Astrocyte of the spinal cord (primary cell): ENCODE measurements around the gene AMBP.

Experiments
- DNase-seq: peaks from one replicate; pipeline ENCODE4 v3.0.0; 2011; ENCODE audit warnings: low read depth, low spot score
- H3K4me3 ChIP-seq: 2 replicates; pipeline ENCODE4 v1.5.1; 2011; ENCODE audit warnings: low read depth, mild to moderate bottlenecking, low read length, moderate library complexity
- CTCF ChIP-seq: IDR thresholded peaks from 2 replicates; pipeline ENCODE4 v1.5.1; 2012; ENCODE audit warnings: low read depth, mild to moderate bottlenecking, low read length, inconsistent platforms
- in situ Hi-C: cut with HindIII; loops from 2 replicates; pipeline ENCODE4 v1.10.0; 2017; ENCODE audit warnings: low sequenced_read_pairs

The AMBP gene

GRCh38 chr9:114117996-114118830 lies 40.1 kb upstream of the AMBP start:
- no peak for DNase-seq
- TF ChIP-seq CTCF = no peak
- in situ Hi-C loops = no loop called here
- H3K4me3 ChIP-seq = no peak overlapping the region

GRCh38 chr9:114117614-114117995 lies 39.5 kb upstream of the AMBP start:
- no peak overlapping the region for H3K4me3 ChIP-seq
- in situ Hi-C loops = no loop called here
- DNase-seq = no peak

GRCh38 chr9:114116126-114116747 lies 38.1 kb upstream of the AMBP start:
- TF ChIP-seq CTCF = no peak
- in situ Hi-C loops = no loop called here
- H3K4me3 ChIP-seq = no peak overlapping the region
- no peak for DNase-seq

More at GRCh38 chr9:114117614-114117995, 39.5 kb upstream of the AMBP start:
- no peak for TF ChIP-seq CTCF

- no peak overlapping the region for H3K4me3 ChIP-seq
- in situ Hi-C loops = no loop called here
- DNase-seq = no peak
- TF ChIP-seq CTCF = no peak
Measured at GRCh38 chr9:114115654-114116125, 37.6 kb upstream of the AMBP start.

GRCh38 chr9:114114364-114114763 lies 36.3 kb upstream of the AMBP start:
- no peak for TF ChIP-seq CTCF
- H3K4me3 ChIP-seq = no peak overlapping the region
- in situ Hi-C loops = no loop called here
- DNase-seq = no peak

- no peak for TF ChIP-seq CTCF
- peak; percentile 41 for DNase-seq
- no peak overlapping the region for H3K4me3 ChIP-seq
- in situ Hi-C loops = no loop called here
Measured at GRCh38 chr9:114112778-114113584, 34.9 kb upstream of the AMBP start.
